ENCODE results near the gene ANO6.

ANO6 gene

GRCh38 chr12:45303945-45304344 lies 88.0 kb downstream of the ANO6 start:
- no peak for TF ChIP-seq MAX (IDR thresholded peaks at IDR 0.05; ENCODE audit: low read depth, low read length)
- TF ChIP-seq MYC (IDR thresholded peaks at IDR 0.05; ENCODE audit: low read depth, low read length) = no peak
- no peak for TF ChIP-seq POLR2A (IDR thresholded peaks at IDR 0.05; ENCODE audit: extremely low read depth, insufficient read length)
- no peak for TF ChIP-seq CTCF (IDR thresholded peaks at IDR 0.05; ENCODE audit: low read depth, low read length)
- no peak for DNase-seq (ENCODE audit: low read depth)
- H3K4me3 ChIP-seq (ENCODE audit: low read depth, low read length) = no peak overlapping the region

GRCh38 chr12:45304514-45305178 lies 88.8 kb downstream of the ANO6 start:
- TF ChIP-seq CTCF (IDR thresholded peaks at IDR 0.05; ENCODE audit: low read depth, low read length) (no peak), POLR2A (IDR thresholded peaks at IDR 0.05; ENCODE audit: extremely low read depth, insufficient read length) (no peak), MYC (IDR thresholded peaks at IDR 0.05; ENCODE audit: low read depth, low read length) (no peak), MAX (IDR thresholded peaks at IDR 0.05; ENCODE audit: low read depth, low read length) (no peak)
- H3K4me3 ChIP-seq (ENCODE audit: low read depth, low read length) = no peak overlapping the region
- no peak for DNase-seq (ENCODE audit: low read depth)

GRCh38 chr12:45305907-45306306 lies 90.0 kb downstream of the ANO6 start:
- no peak overlapping the region for H3K4me3 ChIP-seq (ENCODE audit: low read depth, low read length)
- DNase-seq (ENCODE audit: low read depth) = no peak
- TF ChIP-seq CTCF (IDR thresholded peaks at IDR 0.05; ENCODE audit: low read depth, low read length) (no peak), POLR2A (IDR thresholded peaks at IDR 0.05; ENCODE audit: extremely low read depth, insufficient read length) (no peak), MYC (IDR thresholded peaks at IDR 0.05; ENCODE audit: low read depth, low read length) (no peak), MAX (IDR thresholded peaks at IDR 0.05; ENCODE audit: low read depth, low read length) (no peak)

GRCh38 chr12:45309836-45310626 lies 94.1 kb downstream of the ANO6 start:
- DNase-seq (ENCODE audit: low read depth) = no peak
- TF ChIP-seq MAX (IDR thresholded peaks at IDR 0.05; ENCODE audit: low read depth, low read length) (no peak), POLR2A (IDR thresholded peaks at IDR 0.05; ENCODE audit: extremely low read depth, insufficient read length) (no peak), CTCF (IDR thresholded peaks at IDR 0.05; ENCODE audit: low read depth, low read length) (no peak), MYC (IDR thresholded peaks at IDR 0.05; ENCODE audit: low read depth, low read length) (no peak)
- no peak overlapping the region for H3K4me3 ChIP-seq (ENCODE audit: low read depth, low read length)

- no peak for DNase-seq (ENCODE audit: low read depth)
- TF ChIP-seq CTCF (IDR thresholded peaks at IDR 0.05; ENCODE audit: low read depth, low read length) (no peak), MYC (IDR thresholded peaks at IDR 0.05; ENCODE audit: low read depth, low read length) (no peak), MAX (IDR thresholded peaks at IDR 0.05; ENCODE audit: low read depth, low read length) (no peak), POLR2A (IDR thresholded peaks at IDR 0.05; ENCODE audit: extremely low read depth, insufficient read length) (no peak)
- H3K4me3 ChIP-seq (ENCODE audit: low read depth, low read length) = no peak overlapping the region
Observed at GRCh38 chr12:45310627-45310968, 94.7 kb downstream of the ANO6 start.

Data from NB4 (cell line).